Natural killer cell (primary cell): ENCODE data around the gene MLST8. TPM values are rescaled to one million over a fixed set of nuclear protein-coding genes. Genes with fewer than 3 reads are reported as not detected.

ENCODE experiments used
- ATAC-seq, 3 donors: fragments of 150-1000 bp in 2 of 3; fragments of 200-7000 bp in 1 of 3; cut with Tn5 transposase; 1 replicate in 1 of 3; 2 replicates in 2 of 3; pipeline ENCODE4 v1.10.0; 2021; ENCODE audit warnings: mild to moderate bottlenecking in 2 of 3, moderate library complexity in 2 of 3
- DNase-seq, 2 donors: peaks; one replicate each; pipeline versions ENCODE4 v3.0.0 to v3.0.0-alpha.2; 2013 to 2021; ENCODE audit warnings: mixed read lengths in 1 of 2
- H3K27ac ChIP-seq: one replicate; pipeline ENCODE4 v1.5.1; 2013; ENCODE audit warnings: mild to moderate bottlenecking, low read length
- H3K27me3 ChIP-seq: one replicate; pipeline ENCODE4 v1.6.1; 2013; ENCODE audit warnings: low read length; ENCODE audit not compliant: control insufficient read depth, insufficient read depth
- H3K36me3 ChIP-seq: one replicate; pipeline ENCODE4 v1.6.1; 2013; ENCODE audit warnings: low read length; ENCODE audit not compliant: control insufficient read depth, insufficient read depth
- H3K4me1 ChIP-seq: one replicate; pipeline ENCODE4 v1.6.1; 2013; ENCODE audit warnings: low read length; ENCODE audit not compliant: control insufficient read depth, insufficient read depth
- H3K4me3 ChIP-seq: one replicate; pipeline ENCODE4 v1.5.1; 2013; ENCODE audit warnings: low read length
- H3K9me3 ChIP-seq: one replicate; pipeline ENCODE4 v1.6.1; 2013; ENCODE audit warnings: low read length; ENCODE audit not compliant: control insufficient read depth, insufficient read depth
- H3K27ac Mint-ChIP-seq, 2 donors: one replicate each; pipeline ENCODE4 v1.8.0; 2022; ENCODE audit warnings: mild to moderate bottlenecking in 2 of 2, mixed read lengths in 2 of 2, moderate library complexity in 1 of 2
- H3K27me3 Mint-ChIP-seq, 2 donors: one replicate each; pipeline ENCODE4 v1.8.0; 2022; ENCODE audit warnings: low read depth in 2 of 2, mixed read lengths in 2 of 2
- H3K36me3 Mint-ChIP-seq: one replicate; pipeline ENCODE4 v1.8.0; 2022; ENCODE audit warnings: mixed read lengths
- H3K4me1 Mint-ChIP-seq, 2 donors: one replicate each; pipeline ENCODE4 v1.8.0; 2022; ENCODE audit warnings: mixed read lengths in 2 of 2
- H3K4me3 Mint-ChIP-seq: one replicate; pipeline ENCODE4 v1.8.0; 2022; ENCODE audit warnings: mild to moderate bottlenecking, moderate library complexity, mixed read lengths
- H3K9me3 Mint-ChIP-seq, 2 donors: one replicate each; pipeline ENCODE4 v1.8.0; 2022; ENCODE audit warnings: mixed read lengths in 2 of 2
- CTCF ChIP-seq: fragments of 200-600 bp; IDR thresholded peaks from one replicate; pipeline ENCODE4 v1.8.0; 2022; ENCODE audit warnings: antibody characterized with exemption
- WGBS: methylation state at CpG from one replicate; pipeline ENCODE4 v1.1.7; 2013; ENCODE audit warnings: missing lambda C conversion rate; ENCODE audit not compliant: insufficient coverage; 5-methylcytosine and 5-hydroxymethylcytosine counted together
- intact Hi-C: fragments of 100-400 bp; cut with micrococcal nuclease; formaldehyde crosslinking; loops from one replicate; pipeline ENCODE4 v1.14.2; 2022
- total RNA-seq, 4 donors: library from RNA; stranded (reverse); fragments of 120-200 nt in 1 of 4; gene quantifications; one replicate each; pipeline versions ENCODE4 v1.2.3 to v1.2.4, GENCODE V29; 2013 to 2022

MLST8 gene
- total RNA-seq, 3 donors from 2014 or later (not counting 1 experiment from before 2014, with no cell fraction given) = 19.7 to 30.2 (median 27.8) TPM

DNA sequence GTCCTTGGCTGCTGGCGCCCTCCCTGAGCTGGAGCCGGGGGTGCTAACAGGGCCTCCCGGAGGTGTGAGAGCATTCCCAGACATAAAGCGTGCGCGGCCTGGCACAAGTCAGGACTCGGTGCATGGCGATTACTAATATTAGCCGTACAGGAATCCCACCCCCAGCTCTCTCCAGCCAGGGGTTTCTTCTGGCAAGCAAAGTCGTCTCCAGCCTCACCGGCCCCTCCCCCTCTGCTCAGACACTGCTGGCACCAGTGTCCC is 13.9 kb upstream of the MLST8 start:
- Histone ChIP-seq H3K4me1 (peaks cover 11% of the 10 kb centered on the region), H3K4me3 (no peak overlapping the region), H3K36me3 (no peaks in the 10 kb centered on the region), H3K9me3 (no peaks in the 10 kb centered on the region), H3K27ac (no peak overlapping the region), H3K27me3 (peaks cover 19% of the 10 kb centered on the region)
- Mint-ChIP-seq H3K27ac (no peak overlapping the region), H3K9me3 (no peaks in the 10 kb centered on the region), H3K4me1 (peaks cover 0 to 5% of the 10 kb centered on the region in 2 donors), H3K36me3 (no peaks in the 10 kb centered on the region), H3K4me3 (no peak overlapping the region), H3K27me3 (peaks cover 0 to 5% of the 10 kb centered on the region in 2 donors)
- no peak for TF ChIP-seq CTCF
- WGBS = 92% methylated on average over 11 of the region's 11 CpGs
- intact Hi-C loops = no loop called here
- no peak for DNase-seq
- no peak for ATAC-seq

DNA sequence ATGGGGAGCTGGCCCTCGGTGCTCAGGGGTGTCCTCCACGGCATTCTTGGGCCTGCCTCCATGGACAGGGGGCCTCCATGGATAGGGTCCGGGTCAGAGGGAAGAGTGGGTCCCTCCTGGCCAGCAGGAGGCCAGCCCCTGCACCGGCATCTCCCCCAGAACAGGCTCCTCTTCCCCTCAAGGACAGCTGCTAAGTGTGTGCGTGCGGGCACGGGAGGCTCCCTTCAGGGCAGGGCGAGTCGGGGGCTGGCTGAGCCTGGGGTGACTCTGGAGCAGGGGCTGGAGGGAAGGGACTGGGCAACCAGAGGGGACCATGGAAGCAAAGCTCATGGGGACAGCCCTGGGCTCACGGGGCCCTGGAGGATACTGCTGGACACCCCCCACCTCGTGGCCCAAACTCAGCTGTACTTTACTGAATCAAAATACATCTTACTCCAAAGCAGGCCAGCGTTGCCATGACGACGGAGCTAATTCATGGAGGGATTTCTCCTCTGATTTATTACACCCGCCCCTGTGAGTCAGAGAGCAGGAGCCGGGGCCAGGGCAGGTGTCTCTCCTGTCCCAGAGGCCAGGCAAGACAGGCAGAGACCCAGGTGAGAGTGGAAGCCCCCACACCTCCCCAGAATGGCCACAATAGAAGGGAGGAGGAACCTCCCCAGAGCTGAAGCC is 11.0 kb upstream of the MLST8 start:
- intact Hi-C loops = no loop called here
- 76% methylated on average over 16 of the region's 16 CpGs for WGBS
- Histone ChIP-seq H3K27ac (no peak overlapping the region), H3K9me3 (no peaks in the 10 kb centered on the region), H3K4me1 (peaks cover 15% of the 10 kb centered on the region), H3K36me3 (no peaks in the 10 kb centered on the region), H3K27me3 (peaks cover 39% of the 10 kb centered on the region), H3K4me3 (no peak overlapping the region)
- H3K27ac Mint-ChIP-seq = no peak overlapping the region
- DNase-seq = peak in 1 of 2 donors; percentile 35
- ATAC-seq = no peak
- peaks cover 0 to 5% of the 10 kb centered on the region in 2 donors for H3K4me1 Mint-ChIP-seq
- no peak for TF ChIP-seq CTCF
- H3K9me3 Mint-ChIP-seq = no peaks in the 10 kb centered on the region
- H3K36me3 Mint-ChIP-seq = no peaks in the 10 kb centered on the region
- H3K4me3 Mint-ChIP-seq = no peak overlapping the region
- peaks cover 11 to 18% of the 10 kb centered on the region in 2 donors for H3K27me3 Mint-ChIP-seq

DNA sequence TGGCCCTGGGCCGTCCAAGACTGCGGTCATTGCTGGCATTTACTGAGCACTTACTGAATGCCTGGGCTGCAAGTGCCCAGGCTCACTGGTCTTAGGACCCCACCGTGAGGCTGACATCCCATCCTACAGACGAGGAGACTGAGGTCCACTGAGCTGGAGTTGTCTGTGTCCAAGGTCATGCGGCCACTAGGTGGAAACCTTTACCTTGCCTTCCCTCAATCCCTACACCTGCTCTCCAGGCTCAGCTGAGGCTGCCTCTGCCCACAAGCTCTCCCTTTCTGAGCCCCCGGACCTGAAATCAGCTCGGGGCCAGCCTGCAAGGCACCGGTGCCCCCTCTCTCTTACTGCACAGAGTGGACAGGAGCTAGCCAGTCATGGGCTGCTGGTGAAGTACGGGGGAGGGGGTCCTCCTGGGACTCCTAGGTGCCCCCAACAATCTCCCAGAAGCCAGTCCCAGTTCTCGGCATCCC is 10.4 kb upstream of the MLST8 start:
- no peaks in the 10 kb centered on the region for H3K9me3 Mint-ChIP-seq
- no peak for TF ChIP-seq CTCF
- peaks cover 15% of the 10 kb centered on the region for H3K4me1 ChIP-seq
- no peak overlapping the region for H3K27ac ChIP-seq
- H3K27ac Mint-ChIP-seq = no peak overlapping the region
- no peaks in the 10 kb centered on the region for H3K9me3 ChIP-seq
- DNase-seq (peak in 1 of 2 donors; percentile 80), ATAC-seq (peak; percentile 59 to 70 (median 68))
- intact Hi-C loops = no loop called here
- 19% methylated on average over 10 of the region's 10 CpGs for WGBS
- no peaks in the 10 kb centered on the region for H3K36me3 Mint-ChIP-seq
- H3K4me3 Mint-ChIP-seq = peak overlapping the region; percentile 45
- no peak overlapping the region for H3K4me3 ChIP-seq
- H3K4me1 Mint-ChIP-seq = peaks cover 0 to 5% of the 10 kb centered on the region in 2 donors
- H3K36me3 ChIP-seq = no peaks in the 10 kb centered on the region
- peaks cover 11 to 19% of the 10 kb centered on the region in 2 donors for H3K27me3 Mint-ChIP-seq
- H3K27me3 ChIP-seq = peaks cover 39% of the 10 kb centered on the region
